Endothelial cell of umbilical vein (primary cell): ENCODE measurements around the gene ARHGAP15. TPM values are rescaled to one million over a fixed set of nuclear protein-coding genes. Genes with fewer than 3 reads are reported as not detected.

Source experiments
- BruUV-seq: library from RNA; stranded (reverse); fragments of 400-500 nt; replicated peaks from 2 replicates; lab custom pipeline; 2021; lab: Mats Ljungman, UMichigan
- CTCF ChIA-PET: fragments of 300-600, 350-600 bp; sonication (Branson Sonifier 250); formaldehyde crosslinking; loops from one replicate; lab custom pipeline; 2021; ENCODE audit warnings: antibody characterized with exemption, inconsistent platforms; lab: Charles Lee
- POLR2A ChIA-PET: fragments of 300-600, 350-600 bp; sonication (Branson Sonifier 250); formaldehyde crosslinking; loops from one replicate; lab custom pipeline; 2021; ENCODE audit warnings: antibody characterized with exemption, inconsistent platforms; lab: Charles Lee
- DNase-seq: peaks from one replicate; pipeline ENCODE4 v3.0.0-alpha.2; 2011; ENCODE audit warnings: low read depth, low spot score
- FAIRE-seq: peaks from 2 replicates; lab custom pipeline; 2011; peaks lifted over from hg19 to GRCh38; lab: Jason Lieb, UNC
- H2AFZ ChIP-seq: 2 replicates; pipeline ENCODE4 v1.6.0; 2012; ENCODE audit warnings: low read depth, low read length, control low read depth, inconsistent platforms
- H3K27ac ChIP-seq: 2 replicates; pipeline ENCODE4 v1.5.1; 2011; ENCODE audit warnings: low read depth, mild to moderate bottlenecking, control low read depth, low read length, moderate library complexity; ENCODE audit not compliant: insufficient read depth
- H3K27me3 ChIP-seq, 2 experiments: 2 replicates each; pipeline versions ENCODE4 v1.6.0 to v1.6.1; 2011; ENCODE audit warnings: low read length in 2 of 2, mixed read lengths in 1 of 2; ENCODE audit not compliant: control insufficient read depth in 2 of 2, insufficient read depth in 2 of 2
- H3K36me3 ChIP-seq, 2 experiments: 2 replicates in 1 of 2; 3 replicates in 1 of 2; pipeline ENCODE4 v1.5.1; 2011; ENCODE audit warnings: low read length in 2 of 2, mild to moderate bottlenecking in 1 of 2, moderate library complexity in 1 of 2; ENCODE audit not compliant: control insufficient read depth in 2 of 2, insufficient read depth in 2 of 2; ENCODE audit errors: extremely low read depth in 1 of 2
- H3K4me1 ChIP-seq: 3 replicates; pipeline ENCODE4 v1.5.1; 2011; ENCODE audit warnings: mild to moderate bottlenecking, low read length; ENCODE audit not compliant: control insufficient read depth, insufficient read depth; ENCODE audit errors: extremely low read depth
- H3K4me2 ChIP-seq: 2 replicates; pipeline ENCODE4 v1.6.1; 2011; ENCODE audit warnings: low read length, control low read depth, mixed read lengths; ENCODE audit not compliant: insufficient read depth
- H3K4me3 ChIP-seq, 3 experiments: fragments of 200-600 bp in 1 of 3; sonication (generic), shearing (Covaris generic) in 1 of 3; replicated peaks in 1 of 3; 2 replicates each; pipeline ENCODE4 v1.5.1; 2011 to 2016; ENCODE audit warnings: control low read depth in 3 of 3, low read length in 3 of 3, mild to moderate bottlenecking in 2 of 3, inconsistent platforms in 1 of 3, low read depth in 1 of 3, moderate library complexity in 1 of 3; ENCODE audit not compliant: insufficient read depth in 1 of 3
- H3K79me2 ChIP-seq: 2 replicates; pipeline ENCODE4 v1.6.0; 2012; ENCODE audit warnings: low read length, inconsistent platforms; ENCODE audit not compliant: control insufficient read depth, insufficient read depth
- H3K9ac ChIP-seq: replicated peaks from 2 replicates; pipeline ENCODE3; 2011; ENCODE audit warnings: low read length, control low read depth; ENCODE audit not compliant: insufficient read depth; ENCODE audit errors: extremely low read depth
- H3K9me1 ChIP-seq: replicated peaks from 3 replicates; pipeline ENCODE4 v1.6.0; 2011; ENCODE audit warnings: mild to moderate bottlenecking, low read length; ENCODE audit not compliant: control insufficient read depth, insufficient read depth; ENCODE audit errors: extremely low read depth
- H3K9me3 ChIP-seq: replicated peaks from 2 replicates; pipeline ENCODE4 v1.5.1; 2012; ENCODE audit warnings: low read length, inconsistent platforms; ENCODE audit not compliant: control insufficient read depth, insufficient read depth
- H4K20me1 ChIP-seq: replicated peaks from 2 replicates; pipeline ENCODE3; 2011; ENCODE audit warnings: mild to moderate bottlenecking, low read length; ENCODE audit not compliant: control insufficient read depth, insufficient read depth; ENCODE audit errors: extremely low read depth
- CTCF ChIP-seq, 2 donors: IDR thresholded peaks; 1 replicate in 1 of 2; 2 replicates in 1 of 2; pipeline ENCODE4 v1.5.1; 2011; ENCODE audit warnings: low read length in 2 of 2, mild to moderate bottlenecking in 2 of 2, moderate library complexity in 2 of 2, control low read depth in 1 of 2, inconsistent platforms in 1 of 2, low read depth in 1 of 2; ENCODE audit not compliant: insufficient read depth in 1 of 2; ENCODE audit errors: extremely low read depth in 1 of 2
- EZH2 ChIP-seq: IDR thresholded peaks from 2 replicates; pipeline ENCODE4 v1.6.1; 2012; ENCODE audit warnings: borderline replicate concordance, low read depth, mild to moderate bottlenecking, moderate library complexity, low read length, inconsistent platforms; ENCODE audit not compliant: severe bottlenecking
- FOS ChIP-seq: IDR thresholded peaks from 2 replicates; pipeline ENCODE4 v1.6.1; 2011; ENCODE audit warnings: mild to moderate bottlenecking, low read length, moderate library complexity, borderline replicate concordance; ENCODE audit not compliant: insufficient read depth
- GATA2 ChIP-seq: IDR thresholded peaks from 2 replicates; pipeline ENCODE4 v1.7.0; 2011; ENCODE audit warnings: low read depth, mild to moderate bottlenecking, moderate library complexity, mixed read lengths, low read length; ENCODE audit not compliant: insufficient read length, insufficient read depth
- JUN ChIP-seq: IDR thresholded peaks from 2 replicates; pipeline ENCODE4 v1.6.1; 2011; ENCODE audit warnings: borderline replicate concordance, low read depth; ENCODE audit not compliant: insufficient read length, insufficient read depth
- MAX ChIP-seq: IDR thresholded peaks from 2 replicates; pipeline ENCODE4 v1.6.1; 2011; ENCODE audit not compliant: insufficient read depth, insufficient read length
- MYC ChIP-seq: IDR thresholded peaks from one replicate; pipeline ENCODE4 v1.6.1; 2011; ENCODE audit warnings: mild to moderate bottlenecking, low read depth, low read length
- POLR2A ChIP-seq: IDR thresholded peaks from 2 replicates; pipeline ENCODE4 v1.6.1; 2012; ENCODE audit warnings: low read depth, mild to moderate bottlenecking, control low read depth, low read length
- POLR2AphosphoS5 ChIP-seq: IDR thresholded peaks from 2 replicates; pipeline ENCODE4 v1.6.1; 2012; ENCODE audit warnings: low read depth, mild to moderate bottlenecking, control low read depth, low read length, moderate library complexity; ENCODE audit not compliant: insufficient read depth
- dilution Hi-C: fragments of 300-500 bp; cut with MboI; formaldehyde crosslinking; loops from one replicate; pipeline ENCODE4 v1.15.0; 2019; ENCODE audit warnings: low sequenced_read_pairs; ENCODE audit not compliant: extremely low pct_ligation_motif_present
- intact Hi-C: fragments of 100-400 bp; cut with micrococcal nuclease; formaldehyde crosslinking; loops from one replicate; pipeline ENCODE4 v1.10.0; 2022
- polyA plus RNA-seq, 4 experiments: library from polyadenylated mRNA; depleted of rRNA in 3 of 4; stranded (reverse) in 3 of 4; unstranded in 1 of 4; fragments of >200 nt; gene quantifications; 2 replicates each; pipeline versions ENCODE4 v1.2.1 to v1.2.3, GENCODE V29; 2011 to 2012; ENCODE audit warnings: missing spikeins in 1 of 4
- total RNA-seq: library from RNA; stranded (reverse); gene quantifications from 2 replicates; pipeline ENCODE4 v1.2.3, GENCODE V29; 2021

The ARHGAP15 gene
- total and polyA plus RNA-seq, 2 donors (not counting 3 experiments of a cell fraction or from before 2014, with no cell fraction given) = not detected

- Histone ChIP-seq H4K20me1 (no peaks in the 10 kb centered on the region), H2AFZ (no peak overlapping the region), H3K4me1 (no peaks in the 10 kb centered on the region), H3K9me3 (no peaks in the 10 kb centered on the region), H3K4me3 (no peak overlapping the region), H3K79me2 (no peaks in the 10 kb centered on the region), H3K27me3 (no peaks in the 10 kb centered on the region), H3K9ac (no peak overlapping the region), H3K4me2 (no peak overlapping the region), H3K9me1 (no peaks in the 10 kb centered on the region), H3K27ac (no peak overlapping the region), H3K36me3 (no peaks in the 10 kb centered on the region)
- intact Hi-C loops (no loop called here), dilution Hi-C loops (no loop called here)
- DNase-seq (no peak), FAIRE-seq (no peak)
- BruUV-seq = no TSS peak
- ChIA-PET POLR2A (no interaction called here), CTCF (no interaction called here)
- TF ChIP-seq JUN (no peak), POLR2AphosphoS5 (no peak), POLR2A (no peak), CTCF (IDR thresholded peaks at IDR 0.05; ENCODE audit: extremely low read depth in 1 of 2, insufficient read depth in 1 of 2, low read depth in 1 of 2, low read length in 2 of 2) (no peak), MAX (no peak), GATA2 (no peak), MYC (no peak), FOS (no peak), EZH2 (no peak)
Observed at GRCh38 chr2:143312441-143312840, 183.2 kb downstream of the ARHGAP15 start.
